ENCODE data around the gene ZNF506. TPM values are rescaled to one million over a fixed set of nuclear protein-coding genes. Genes with fewer than 3 reads are reported as not detected.
"Not testable (repeated sequence)": the region's sequence is repeated elsewhere in the genome, so short reads cannot be mapped to it uniquely, and the experiment has no call there.

ZNF506 gene
- total RNA-seq: 29.6 TPM

DNA sequence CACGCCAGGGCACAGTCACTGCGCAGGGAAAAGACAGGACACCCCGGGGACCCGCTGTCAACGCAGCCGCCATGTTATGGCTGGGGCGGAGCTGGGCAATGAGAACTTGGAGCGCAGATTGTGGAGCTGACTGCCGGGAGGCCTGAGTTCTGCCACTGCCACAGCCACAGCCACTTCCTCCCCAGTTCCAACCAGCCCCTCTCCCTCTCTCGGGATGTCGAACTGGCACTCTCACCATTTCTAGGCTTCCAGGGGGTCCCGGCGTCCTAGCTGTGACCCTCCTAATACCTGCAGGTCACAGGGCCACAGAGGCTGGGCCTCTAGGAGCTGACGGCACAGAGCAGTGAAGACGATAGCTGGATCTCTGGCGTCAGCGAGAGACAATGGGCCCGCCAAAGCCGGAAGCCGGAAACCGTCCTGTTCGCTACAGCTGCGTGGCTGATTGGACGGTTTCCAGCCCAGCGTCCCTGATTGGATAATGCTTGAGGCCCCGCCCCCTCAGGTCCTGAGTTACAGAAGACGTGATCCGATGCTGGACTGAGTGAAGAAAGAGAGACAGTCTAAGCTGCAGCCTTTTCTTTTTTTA, at the start of gene ZNF506:
ZNF506 (minus strand) TSS at position 385 of the 586 bp plus-strand sequence; CDS start at position 238, 147 bp downstream.
- DNase-seq: peak; percentile 99

DNA sequence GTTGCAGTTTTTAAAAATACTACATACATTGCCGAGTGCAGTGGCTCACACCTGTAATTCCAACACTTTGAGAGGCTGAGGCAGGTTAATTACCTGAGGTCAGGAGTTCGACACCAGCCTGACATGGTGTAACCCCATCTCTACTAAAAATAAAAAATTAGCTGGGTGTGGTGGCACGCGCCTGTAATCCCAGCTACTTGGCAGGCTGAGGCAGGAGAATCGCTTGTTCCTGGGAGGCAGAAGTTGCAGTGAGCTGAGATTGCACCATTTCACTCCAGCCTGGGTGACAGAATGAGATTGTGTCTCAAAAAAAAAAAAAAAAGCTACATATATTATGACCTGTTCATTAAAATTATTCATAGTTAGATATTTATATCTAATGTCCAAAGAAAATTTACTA, 48.5 kb upstream of the ZNF506 start:
- not testable (repeated sequence) for DNase-seq

DNA sequence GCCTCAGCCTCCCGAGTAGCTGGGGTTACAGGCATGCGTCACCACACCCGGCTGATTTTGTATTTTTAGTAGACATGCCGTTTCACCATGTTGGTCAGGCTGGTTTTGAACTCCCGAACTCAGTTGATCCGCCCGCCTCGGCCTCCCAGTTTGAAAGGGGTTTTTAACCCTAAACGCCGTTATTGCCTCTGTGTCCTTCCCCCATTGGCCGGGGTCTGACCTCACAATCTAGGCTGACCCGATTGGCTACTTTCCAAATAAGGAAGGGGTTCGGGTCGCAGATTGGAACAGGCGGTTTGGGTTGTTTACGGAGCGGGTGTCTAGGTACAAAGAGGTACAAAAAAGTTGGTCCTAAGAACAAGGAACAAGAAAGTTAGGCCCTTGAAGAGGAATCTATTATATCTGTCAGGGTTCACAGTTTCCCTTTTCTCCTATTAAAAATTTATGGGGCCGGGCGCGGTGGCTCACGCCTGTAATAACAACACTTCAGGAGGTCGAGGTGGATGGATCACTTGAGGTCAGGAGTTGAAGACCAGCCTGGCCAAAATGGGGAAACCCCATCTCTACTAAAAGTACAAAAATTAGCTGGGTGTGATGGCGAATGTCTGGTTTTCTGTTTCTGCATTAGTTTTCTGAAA, 45.2 kb upstream of the ZNF506 start:
- DNase-seq: no peak

DNA sequence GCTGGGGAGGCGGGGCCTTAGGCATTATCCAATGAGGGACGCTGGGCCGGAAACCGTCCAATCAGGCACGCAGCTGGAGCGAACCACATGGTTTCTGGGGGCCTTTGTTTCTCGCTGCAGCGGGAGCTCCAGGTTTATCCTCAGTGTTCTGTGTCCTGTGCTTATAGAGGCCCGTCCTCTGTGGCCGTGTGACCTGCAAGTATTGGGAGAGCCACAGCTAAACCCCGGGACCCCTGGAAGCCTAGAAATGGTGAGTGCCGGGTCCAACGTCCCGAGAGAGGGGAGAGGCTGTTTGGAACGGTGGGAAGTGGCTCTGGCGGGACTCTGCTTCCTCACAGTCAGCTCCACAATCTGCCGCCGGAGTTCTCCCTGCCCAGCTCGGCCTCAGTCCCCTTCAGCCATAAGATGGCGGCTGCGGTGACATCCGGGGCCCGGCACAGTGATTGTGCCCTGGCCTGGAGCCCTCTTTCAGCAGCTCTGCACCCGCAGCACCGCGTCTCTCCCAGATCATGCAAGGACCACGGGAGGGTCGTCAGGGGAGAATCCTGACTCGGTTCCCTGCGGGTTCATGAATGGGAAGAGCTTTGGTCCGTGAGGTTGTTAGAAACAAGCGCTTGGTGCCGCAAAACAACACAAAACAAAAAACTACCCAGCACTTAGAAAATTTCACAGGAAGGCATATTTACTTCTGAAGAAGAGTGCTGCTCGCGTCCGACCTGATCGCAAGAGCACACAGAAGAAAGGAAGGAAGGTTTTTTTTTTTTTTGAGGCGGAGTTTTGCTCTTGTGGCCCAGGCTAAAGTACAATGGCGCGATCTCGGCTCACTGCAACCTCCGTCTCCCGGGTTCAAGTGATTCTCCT, 44.4 kb upstream of the ZNF506 start, which contains the start of gene ZNF253:
ZNF253 (plus strand) TSS at position 133 of the 861 bp plus-strand sequence; CDS start at position 248, 115 bp downstream.
- DNase-seq: peak; percentile 98

DNA sequence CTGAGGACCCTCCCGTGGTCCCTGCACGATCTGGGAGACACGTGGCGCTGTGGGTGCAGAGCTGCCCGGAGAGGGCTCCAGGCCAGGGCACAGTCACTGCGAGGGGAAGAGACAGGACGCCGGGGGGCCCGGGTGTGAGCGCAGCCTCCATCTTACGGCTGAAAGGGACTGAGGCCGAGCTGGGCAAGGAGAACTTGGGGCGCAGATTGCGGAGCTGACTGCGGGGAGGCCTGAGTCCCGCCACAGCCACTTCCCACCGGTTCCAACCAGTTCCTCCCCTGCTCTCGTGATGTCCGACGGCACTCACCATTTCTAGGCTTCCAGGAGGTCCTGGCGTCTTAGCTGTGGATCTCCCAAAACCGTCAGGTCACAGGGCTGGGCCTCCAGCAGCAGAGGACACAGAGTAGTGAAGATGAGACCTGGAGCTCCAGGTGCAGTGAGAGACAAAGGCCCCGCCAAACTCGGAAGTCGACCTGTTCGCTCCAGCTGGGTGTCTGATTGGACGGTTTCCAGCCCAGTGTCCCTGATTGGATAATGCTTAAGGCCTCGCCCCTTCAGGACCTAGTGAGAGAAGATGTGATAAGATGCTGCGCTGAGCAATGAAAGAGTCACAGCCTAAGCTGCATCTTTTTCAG, 39.3 kb upstream of the ZNF506 start:
- DNase-seq: no peak

DNA sequence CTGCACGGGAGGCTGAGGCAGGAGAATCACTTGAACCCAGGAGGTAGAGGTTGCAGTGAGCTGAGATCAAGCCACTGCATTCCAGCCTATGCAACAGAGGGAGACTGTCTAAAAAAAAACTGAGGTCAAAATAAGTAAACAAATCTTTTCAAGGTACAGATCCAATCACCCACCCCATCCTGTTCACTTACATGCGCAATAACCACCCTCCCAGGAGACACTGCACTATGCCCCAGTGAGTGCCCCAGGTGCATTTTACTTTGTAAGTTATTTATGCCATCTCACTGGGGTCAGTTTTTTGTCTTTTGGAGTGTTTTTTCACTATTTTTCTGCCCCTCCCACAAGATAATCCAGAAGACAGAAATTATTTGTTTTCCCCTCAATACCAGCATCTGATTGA, 37.2 kb upstream of the ZNF506 start:
- DNase-seq: no peak

DNA sequence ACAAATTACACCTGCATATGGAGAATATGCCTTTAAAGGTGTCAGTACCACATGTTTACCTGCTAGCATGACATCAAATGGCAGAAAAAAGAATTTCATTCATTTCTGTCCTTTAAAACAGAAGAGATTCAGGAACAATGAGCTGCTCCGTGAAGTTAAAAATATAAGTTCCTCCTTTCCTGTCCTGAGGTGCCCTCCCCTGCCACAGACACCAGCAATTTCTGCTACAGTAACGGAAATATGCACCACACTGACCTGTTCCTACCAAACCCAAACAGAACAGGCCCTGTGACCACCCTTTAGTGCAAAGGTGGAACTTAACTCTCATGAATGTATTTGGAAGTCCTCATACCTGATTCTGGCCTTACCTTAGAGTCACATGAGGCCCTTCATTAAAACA, 30.2 kb upstream of the ZNF506 start:
- DNase-seq: not testable (repeated sequence)

DNA sequence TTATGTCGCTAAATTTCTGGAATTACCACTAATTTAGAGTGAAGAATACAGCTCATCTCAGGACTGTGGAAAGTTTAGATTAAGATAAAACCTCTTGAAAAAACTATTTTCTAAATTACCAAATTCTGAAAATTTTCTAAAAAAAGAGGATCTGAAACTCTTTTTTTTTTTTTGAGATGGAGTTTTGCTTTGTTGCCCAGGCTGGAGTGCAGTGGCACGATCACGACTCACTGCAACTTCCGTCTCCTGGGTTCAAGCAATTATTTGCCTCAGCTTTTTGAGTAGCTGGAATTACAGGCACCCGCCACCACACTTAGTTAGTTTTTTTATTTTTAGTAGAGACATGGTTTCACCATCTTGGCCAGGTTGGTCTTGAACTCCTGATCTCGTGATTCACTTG, 27.5 kb upstream of the ZNF506 start:
- no peak for DNase-seq

DNA sequence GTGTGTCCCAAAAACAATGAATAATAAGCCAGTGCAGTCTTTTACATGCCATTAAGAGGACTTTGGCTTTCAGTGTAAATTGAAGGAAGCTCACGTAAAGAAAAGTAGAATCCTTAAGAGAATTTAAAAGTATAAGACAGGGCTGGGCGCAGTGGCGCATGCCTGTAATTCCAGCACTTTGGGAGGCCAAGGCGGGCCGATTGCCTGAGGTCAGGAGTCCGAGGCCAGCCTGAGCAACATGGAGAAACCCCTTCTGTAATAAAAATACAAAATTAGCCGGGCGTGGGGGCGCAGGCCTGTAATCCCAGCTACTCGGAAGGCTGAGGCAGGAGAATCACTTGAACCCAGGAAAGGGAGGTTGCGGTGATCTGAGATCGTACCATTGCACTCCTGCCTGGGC, 26.2 kb upstream of the ZNF506 start:
- no peak for DNase-seq

DNA sequence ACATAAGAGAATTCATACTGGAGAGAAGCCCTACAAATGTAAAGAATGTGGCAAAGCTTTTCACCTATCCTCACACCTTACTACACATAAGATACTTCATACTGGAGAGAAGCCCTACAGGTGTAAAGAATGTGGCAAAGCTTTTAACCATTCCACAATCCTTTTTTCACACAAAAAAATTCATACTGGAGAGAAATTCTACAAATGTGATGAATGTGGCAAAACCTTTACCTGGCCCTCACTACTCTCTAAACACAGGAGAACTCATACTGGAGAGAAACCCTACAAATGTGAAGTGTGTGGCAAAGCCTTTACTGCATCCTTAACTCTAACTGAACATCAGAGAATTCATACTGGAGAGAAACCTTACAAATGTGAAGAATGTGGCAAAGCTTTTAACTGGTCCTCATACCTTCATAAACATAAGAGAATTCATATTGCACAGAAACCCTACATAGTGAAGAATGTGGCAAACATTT, 14.0 kb upstream of the ZNF506 start:
- DNase-seq: no peak

DNA sequence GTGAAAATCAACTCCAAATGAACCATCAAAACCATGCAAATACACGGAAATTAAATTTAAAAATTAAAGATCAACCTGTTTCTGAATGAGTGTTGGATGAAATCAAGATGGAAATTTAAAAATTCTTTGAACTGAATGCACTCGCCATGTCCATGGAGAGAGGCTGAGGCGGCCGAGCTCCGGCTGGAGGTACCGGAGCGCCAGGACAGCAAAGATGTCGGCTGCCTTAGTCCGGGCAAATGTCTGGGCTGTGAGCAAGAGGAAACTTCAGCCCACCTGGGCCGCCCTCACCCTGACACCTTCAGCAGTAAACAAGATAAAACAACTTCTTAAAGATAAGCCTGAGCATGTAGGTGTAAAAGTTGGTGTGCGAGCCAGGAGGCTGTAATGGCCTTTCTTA, 5.3 kb upstream of the ZNF506 start:
- DNase-seq: no peak

DNA sequence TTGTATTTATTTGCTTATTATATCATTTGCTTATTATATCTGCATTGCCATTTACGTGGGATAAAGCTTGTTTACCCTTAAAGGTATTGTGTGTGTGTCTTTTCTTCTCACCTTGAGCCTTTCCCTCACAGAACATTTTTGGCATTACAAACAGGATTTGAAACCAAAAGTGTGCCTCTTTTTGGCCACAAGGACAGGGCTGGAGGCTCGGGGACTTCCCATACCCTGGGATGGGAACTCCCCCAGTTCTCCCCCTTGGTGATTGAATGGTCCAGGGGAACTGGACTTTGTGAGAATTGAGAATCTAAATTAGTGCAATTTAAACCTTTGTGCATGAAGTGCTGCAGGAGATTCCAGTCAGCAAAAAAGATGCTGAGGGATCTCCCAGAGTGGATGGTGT, 2.4 kb upstream of the ZNF506 start:
- no peak for DNase-seq

DNA sequence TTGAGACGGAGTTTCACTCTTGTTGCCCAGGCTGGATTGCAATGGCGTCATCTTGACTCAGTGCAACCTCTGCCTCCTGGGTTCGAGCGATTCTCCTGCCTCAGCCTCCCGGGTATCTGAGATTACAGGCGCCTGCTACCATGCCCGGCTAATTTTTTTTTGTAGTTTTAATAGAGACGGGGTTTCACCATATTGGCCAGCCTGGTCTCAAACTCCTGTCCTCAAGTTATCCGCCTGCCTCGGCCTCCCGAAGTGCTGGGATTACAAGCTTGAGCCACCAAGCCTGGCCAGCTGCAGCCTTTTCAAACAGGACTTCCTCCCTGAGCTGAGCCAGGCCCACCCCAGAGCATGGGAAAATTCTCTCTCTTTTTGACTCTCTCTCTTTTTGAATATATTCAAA, 426 bp upstream of the ZNF506 start:
- DNase-seq: not testable (repeated sequence)

DNA sequence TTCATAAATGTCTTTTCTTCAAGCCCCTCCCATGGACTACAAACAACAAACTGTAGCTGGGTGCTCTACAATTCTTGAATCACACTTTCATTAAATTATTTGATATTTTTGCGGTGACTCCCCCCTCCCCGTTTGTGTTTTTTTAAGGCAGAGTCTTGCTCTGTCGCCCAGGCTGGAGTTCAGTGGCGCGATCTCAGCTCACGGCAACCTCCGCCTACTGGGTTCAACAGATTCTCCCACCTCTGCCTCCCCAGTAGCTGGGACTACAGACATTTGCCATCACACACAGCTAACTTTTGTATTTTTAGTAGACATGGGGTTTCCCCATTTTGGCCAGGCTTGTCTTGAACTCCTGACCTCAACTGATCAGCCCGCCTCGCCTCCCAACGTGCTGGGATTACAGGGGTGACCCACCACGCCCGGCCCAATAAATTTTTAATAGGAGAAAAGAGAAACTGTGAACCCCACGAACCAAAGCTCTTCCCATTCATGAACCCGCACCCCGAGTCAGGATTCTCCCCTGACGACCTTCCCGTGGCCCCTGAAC, 703 bp downstream of the ZNF506 start:
- no peak for DNase-seq

DNA sequence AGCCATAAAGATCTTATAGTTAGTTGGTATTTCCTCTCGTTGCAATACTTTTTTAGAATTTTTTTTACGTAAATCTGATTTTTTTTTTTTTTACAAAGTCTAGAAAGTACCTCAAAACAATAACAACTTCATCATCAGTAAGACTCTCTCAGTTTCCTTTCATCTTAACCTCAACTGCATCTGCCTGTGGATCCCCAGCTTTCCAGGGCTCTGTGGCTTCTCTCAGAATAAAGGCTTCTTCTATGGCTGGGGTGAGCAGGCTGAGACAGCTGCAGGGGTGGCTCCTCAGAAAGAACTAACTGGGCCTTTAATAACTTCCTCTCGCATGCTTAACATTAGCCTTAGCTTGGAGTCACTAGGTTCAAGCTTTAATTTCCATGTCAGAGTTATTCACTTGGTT, 4.2 kb downstream of the ZNF506 start:
- DNase-seq: no peak

DNA sequence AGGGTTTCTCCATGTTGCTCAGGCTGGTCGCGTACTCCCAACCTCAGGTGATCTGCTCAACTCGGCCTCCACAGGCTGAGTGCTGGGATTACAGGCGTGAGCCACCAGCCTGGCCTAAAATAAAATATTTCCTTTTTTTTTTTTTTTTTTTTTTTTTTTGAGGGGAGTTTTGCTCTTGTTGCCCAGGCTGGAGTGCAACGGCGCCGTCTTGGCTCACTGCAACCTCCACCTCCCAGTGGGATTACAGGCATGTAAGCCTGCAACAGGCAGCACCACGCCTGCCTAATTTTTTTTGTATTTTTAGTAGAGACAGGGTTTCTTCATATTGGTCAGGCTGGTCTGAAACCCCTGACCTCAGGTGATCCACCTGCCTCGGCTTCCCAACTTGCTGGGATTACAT, 4.9 kb downstream of the ZNF506 start:
- no peak for DNase-seq

DNA sequence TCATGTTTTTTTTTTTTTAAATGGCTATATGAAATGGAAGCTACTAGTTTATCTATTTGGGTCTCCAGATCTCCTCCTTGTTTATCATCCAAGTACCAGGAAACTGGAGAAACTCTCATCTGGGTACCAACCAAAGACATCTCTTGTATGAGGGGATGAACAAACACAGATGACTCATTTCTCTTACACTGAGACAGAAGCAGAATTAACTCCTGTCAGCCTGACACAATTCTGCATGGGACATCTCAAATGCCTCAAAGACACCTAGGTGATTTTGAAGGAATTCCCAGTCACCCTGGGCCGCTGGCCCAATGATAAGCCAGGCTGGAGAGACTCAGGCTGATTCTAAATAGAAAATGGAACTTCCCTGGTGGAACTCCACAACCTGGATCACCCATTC, 9.6 kb downstream of the ZNF506 start:
- DNase-seq: not testable (repeated sequence)

DNA sequence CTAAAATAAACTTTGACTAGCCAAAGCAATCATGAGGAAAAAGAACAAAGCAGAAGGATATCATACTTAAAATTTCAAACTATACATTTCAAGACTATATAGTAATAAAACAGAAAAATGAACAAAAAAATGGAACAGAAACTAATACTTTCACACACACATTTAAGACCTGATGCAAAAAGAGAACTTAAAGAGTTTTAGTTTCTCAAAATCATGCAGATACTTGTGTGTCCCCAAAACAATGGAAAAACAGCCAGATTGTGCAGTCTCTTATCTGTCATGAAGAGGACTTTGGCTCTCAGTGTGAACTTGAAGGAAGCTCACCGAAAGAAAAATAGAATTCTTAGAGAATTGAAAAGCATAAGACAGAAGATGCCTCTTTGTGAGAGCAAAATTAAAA, 16.1 kb downstream of the ZNF506 start:
- DNase-seq: no peak

DNA sequence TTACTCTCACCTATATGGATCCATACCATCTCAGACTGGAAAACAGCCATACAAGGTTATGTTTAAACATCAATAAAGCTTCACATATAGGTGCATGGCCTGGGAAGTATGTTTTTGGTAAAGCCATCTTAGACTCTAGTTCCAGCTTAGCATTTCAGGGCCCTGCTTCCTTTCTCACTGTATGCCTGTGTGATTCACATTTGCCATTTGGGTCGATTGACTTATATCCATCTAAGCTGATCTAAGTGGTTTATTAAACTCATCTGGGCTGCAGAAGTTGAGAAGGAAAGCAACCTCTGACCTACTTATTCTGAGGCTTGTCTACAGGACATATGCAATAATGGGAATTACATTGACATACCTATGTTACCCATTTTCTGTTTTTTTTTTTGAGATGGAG, 33.5 kb downstream of the ZNF506 start:
- no peak for DNase-seq

DNA sequence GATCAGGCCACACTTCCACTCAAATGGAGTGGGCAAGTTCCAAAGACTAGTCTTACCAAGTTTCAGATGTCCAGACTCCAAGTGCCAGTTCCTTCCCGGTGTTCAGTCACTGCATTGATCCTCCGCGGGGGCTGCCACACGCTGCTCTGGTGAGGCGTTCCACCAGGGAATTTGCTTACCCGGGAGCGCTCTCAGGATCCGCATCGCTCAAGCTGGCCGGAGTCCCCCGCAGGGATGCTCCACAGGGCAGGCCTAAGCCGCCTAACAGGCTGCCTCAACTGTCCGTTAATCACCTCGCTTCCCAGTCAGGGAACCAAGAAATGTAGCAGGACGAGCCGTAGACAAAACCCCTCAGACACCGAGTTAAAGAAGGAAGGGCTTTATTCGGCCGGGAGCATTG, 36.1 kb downstream of the ZNF506 start:
- DNase-seq: not testable (repeated sequence)

DNA sequence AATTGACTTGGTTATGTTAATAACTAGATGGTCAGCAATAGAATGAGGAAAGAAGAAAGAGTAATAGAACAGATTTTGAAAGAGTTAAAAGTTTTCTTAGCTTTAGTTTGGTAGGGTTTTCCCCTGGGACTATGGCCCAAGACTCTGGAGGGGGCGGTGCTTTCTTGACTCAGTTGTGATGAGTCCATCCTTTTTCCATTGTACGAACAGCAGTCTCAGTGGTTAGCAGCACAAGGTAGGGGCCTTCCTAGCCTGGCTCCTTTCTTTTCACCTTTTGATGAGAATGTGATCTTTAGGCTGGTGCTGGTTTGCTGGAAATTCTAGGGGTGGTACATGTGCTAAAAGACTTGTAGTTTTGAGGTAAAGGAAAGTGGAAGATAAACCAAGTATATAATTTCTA, 38.8 kb downstream of the ZNF506 start:
- no peak for DNase-seq

DNA sequence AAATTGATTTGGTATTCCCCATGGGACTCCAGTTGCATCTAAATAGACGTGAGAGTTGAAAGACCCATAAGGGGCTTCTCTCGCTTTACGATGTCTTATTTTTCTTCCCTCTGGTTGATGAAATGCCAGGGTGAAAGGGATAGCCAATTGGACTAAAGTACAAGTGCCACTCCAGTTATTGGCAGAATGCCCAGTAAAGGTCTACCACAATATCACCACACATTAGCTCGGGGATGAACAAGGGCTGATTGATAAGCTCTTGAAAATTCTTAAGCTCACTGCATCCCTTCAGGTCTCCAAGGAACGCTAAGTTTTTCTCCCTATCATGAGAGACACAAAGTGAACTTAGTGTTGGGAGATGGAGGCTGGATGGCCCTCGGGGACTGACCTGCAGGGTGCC, 39.8 kb downstream of the ZNF506 start:
- DNase-seq: not testable (repeated sequence)
